ENCODE data around the gene NMUR1. TPM values are rescaled to one million over a fixed set of nuclear protein-coding genes. Genes with fewer than 3 reads are reported as not detected.

Gene NMUR1
- total and polyA plus RNA-seq, 2 donors = 0.05 to 0.11 TPM

- no peaks in the 10 kb centered on the region for H3K27me3 ChIP-seq (ENCODE audit: control insufficient read depth in 2 of 2, insufficient read depth in 1 of 2, low read length in 1 of 2)
- H3K4me1 ChIP-seq (ENCODE audit: control insufficient read depth in 2 of 2, insufficient read depth in 2 of 2, low read length in 2 of 2) = peaks cover 22 to 40% of the 10 kb centered on the region in 2 donors
- peak overlapping the region; percentile 6 to 36 for H3K27ac ChIP-seq (ENCODE audit: low read depth in 1 of 2, low read length in 1 of 2)
- H3K4me3 ChIP-seq (ENCODE audit: low read length in 2 of 2) = no peak overlapping the region
- 23% methylated on average over 6 of the region's 6 CpGs for WGBS
- H3K9me3 ChIP-seq (ENCODE audit: control insufficient read depth in 2 of 2, insufficient read depth in 1 of 2, low read length in 1 of 2) = no peaks in the 10 kb centered on the region
- H3K36me3 ChIP-seq (ENCODE audit: control insufficient read depth in 2 of 2, insufficient read depth in 2 of 2, low read length in 1 of 2) = no peaks in the 10 kb centered on the region
- peak in 6 of 9 donors; percentile 24 to 84 (median 65) for DNase-seq (ENCODE audit: low read depth in 6 of 9, low spot score in 9 of 9)
Measured at GRCh38 chr2:231486851-231487596, 43.2 kb downstream of the NMUR1 start.

DNA sequence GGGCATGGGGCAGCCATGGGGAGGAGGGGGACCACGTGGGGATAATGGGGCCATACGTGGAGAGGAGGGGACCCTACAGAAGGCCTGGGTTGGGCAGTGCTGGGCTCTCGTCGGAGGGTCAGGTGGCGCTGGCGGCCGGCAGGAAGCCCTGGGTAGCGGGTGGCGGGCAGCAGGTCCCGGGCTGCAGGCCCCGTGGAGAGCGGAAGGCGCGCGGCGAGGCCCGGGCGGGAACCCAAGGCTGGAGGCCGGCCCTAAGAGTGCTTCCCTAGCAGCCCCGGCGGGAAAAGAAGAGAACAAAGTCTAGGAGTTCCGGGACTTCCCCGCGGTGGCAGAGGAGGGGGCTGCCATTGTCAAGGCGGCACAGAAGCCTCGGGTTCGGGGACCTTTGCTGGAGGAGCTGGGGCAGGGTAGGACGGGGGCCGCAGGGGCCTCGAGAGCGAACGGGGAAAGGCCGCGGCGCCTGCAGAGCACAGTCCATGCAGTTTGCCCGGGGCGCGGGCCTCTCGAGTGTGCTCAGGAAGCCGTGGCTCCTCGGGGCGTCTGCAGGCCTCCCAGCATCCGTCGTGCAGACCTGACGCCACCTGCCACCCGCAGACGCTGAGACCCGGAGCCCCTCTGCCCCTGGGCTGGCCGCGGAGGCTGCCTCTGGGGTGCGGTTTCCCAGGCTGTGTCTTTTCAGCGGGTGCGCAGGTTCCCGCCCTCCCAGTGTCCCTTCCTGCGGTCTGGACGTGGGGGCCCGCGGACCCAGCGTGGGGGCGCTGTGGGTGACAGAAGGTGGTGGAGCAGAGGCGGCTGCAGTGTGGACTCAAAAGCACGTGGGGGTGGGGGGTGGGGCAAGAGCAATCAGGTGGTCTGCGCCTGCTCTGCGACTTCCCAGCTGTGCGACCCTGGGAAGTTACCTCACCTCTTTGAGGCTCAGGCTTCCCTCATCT, 46.6 kb downstream of the NMUR1 start:
- peaks cover 22 to 44% of the 10 kb centered on the region in 2 donors for H3K4me1 ChIP-seq (ENCODE audit: control insufficient read depth in 2 of 2, insufficient read depth in 2 of 2, low read length in 2 of 2)
- no peaks in the 10 kb centered on the region for H3K9me3 ChIP-seq (ENCODE audit: control insufficient read depth in 2 of 2, insufficient read depth in 1 of 2, low read length in 1 of 2)
- peak overlapping the region; percentile 36 to 62 for H3K4me3 ChIP-seq (ENCODE audit: low read length in 2 of 2)
- DNase-seq (ENCODE audit: low read depth in 6 of 9, low spot score in 9 of 9) = peak in 6 of 9 donors; percentile 50 to 78 (median 54)
- H3K27me3 ChIP-seq (ENCODE audit: control insufficient read depth in 2 of 2, insufficient read depth in 1 of 2, low read length in 1 of 2) = no peaks in the 10 kb centered on the region
- WGBS = 43% methylated on average over 65 of the region's 65 CpGs
- peak overlapping the region; percentile 64 to 76 for H3K27ac ChIP-seq (ENCODE audit: low read depth in 1 of 2, low read length in 1 of 2)
- H3K36me3 ChIP-seq (ENCODE audit: control insufficient read depth in 2 of 2, insufficient read depth in 2 of 2, low read length in 1 of 2) = no peaks in the 10 kb centered on the region

DNA sequence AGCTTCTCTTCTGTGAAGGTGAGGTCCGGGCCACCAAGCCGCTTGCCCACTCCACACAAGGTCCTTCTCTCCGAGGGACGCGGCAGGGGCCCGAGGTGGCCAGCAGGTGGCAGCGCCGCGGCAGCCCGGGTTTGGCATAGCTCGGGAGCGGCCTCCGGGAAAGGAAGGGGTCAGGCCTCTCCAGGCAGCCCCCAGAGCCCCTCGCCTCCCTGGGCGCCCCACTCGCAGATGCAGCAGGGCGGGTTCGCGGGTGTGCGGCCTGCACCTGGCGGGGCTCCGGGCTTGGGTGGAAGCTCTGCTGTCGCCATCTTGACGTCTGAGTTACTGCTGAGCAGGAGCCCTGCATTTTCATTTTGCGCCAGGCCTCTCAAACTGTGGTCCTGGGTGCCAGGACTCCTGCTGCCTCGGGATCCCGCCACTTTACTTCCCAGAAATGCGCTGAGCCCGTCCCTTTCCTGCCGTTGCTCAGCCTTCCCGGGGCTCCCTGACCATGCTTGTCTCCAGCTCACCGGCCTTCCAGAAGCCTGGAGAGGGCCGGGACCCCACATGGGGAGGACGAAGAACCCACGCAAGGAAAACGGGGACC, 47.3 kb downstream of the NMUR1 start:
- peak in 6 of 9 donors; percentile 34 to 81 (median 64) for DNase-seq (ENCODE audit: low read depth in 6 of 9, low spot score in 9 of 9)
- Histone ChIP-seq H3K27me3 (ENCODE audit: control insufficient read depth in 2 of 2, insufficient read depth in 1 of 2, low read length in 1 of 2) (no peaks in the 10 kb centered on the region), H3K4me3 (ENCODE audit: low read length in 2 of 2) (peak overlapping the region; percentile 36 to 62), H3K27ac (ENCODE audit: low read depth in 1 of 2, low read length in 1 of 2) (peak overlapping the region; percentile 76 to 77), H3K36me3 (ENCODE audit: control insufficient read depth in 2 of 2, insufficient read depth in 2 of 2, low read length in 1 of 2) (no peaks in the 10 kb centered on the region), H3K9me3 (ENCODE audit: control insufficient read depth in 2 of 2, insufficient read depth in 1 of 2, low read length in 1 of 2) (no peaks in the 10 kb centered on the region), H3K4me1 (ENCODE audit: control insufficient read depth in 2 of 2, insufficient read depth in 2 of 2, low read length in 2 of 2) (peaks cover 22 to 44% of the 10 kb centered on the region in 2 donors)
- WGBS = 22% methylated on average over 36 of the region's 36 CpGs

GRCh38 chr2:231480781-231481180, 49.5 kb downstream of the NMUR1 start:
- DNase-seq (ENCODE audit: low read depth in 6 of 9, low spot score in 9 of 9) = no peak
- no peak overlapping the region for H3K4me3 ChIP-seq (ENCODE audit: low read length in 2 of 2)
- WGBS = 97% methylated on average over 3 of the region's 3 CpGs
- peaks cover 8 to 29% of the 10 kb centered on the region in 2 donors for H3K4me1 ChIP-seq (ENCODE audit: control insufficient read depth in 2 of 2, insufficient read depth in 2 of 2, low read length in 2 of 2)
- no peaks in the 10 kb centered on the region for H3K36me3 ChIP-seq (ENCODE audit: control insufficient read depth in 2 of 2, insufficient read depth in 2 of 2, low read length in 1 of 2)
- no peaks in the 10 kb centered on the region for H3K27me3 ChIP-seq (ENCODE audit: control insufficient read depth in 2 of 2, insufficient read depth in 1 of 2, low read length in 1 of 2)
- no peaks in the 10 kb centered on the region for H3K9me3 ChIP-seq (ENCODE audit: control insufficient read depth in 2 of 2, insufficient read depth in 1 of 2, low read length in 1 of 2)
- no peak overlapping the region for H3K27ac ChIP-seq (ENCODE audit: low read depth in 1 of 2, low read length in 1 of 2)

DNA sequence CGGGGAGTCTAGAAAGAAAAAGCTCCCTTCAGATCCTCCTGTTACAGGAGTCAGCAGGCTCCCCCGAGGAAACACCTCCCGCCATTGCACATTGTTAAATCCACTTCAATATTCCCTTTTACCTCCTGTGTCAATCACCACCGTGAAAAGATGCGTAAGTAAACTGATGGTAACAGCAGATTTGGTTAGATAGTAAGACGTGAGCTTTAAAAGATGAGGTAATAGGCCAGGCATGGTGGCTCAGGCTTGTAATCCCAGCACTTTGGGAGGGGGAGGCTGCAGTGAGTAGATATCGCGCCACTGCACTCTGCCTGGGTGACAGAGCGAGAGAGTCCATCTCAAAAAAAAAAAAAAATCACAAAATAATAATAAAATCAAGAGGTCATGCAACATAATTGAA, 50.8 kb downstream of the NMUR1 start:
- WGBS = 95% methylated on average over 9 of the region's 9 CpGs
- H3K9me3 ChIP-seq (ENCODE audit: control insufficient read depth in 2 of 2, insufficient read depth in 1 of 2, low read length in 1 of 2) = no peaks in the 10 kb centered on the region
- H3K27me3 ChIP-seq (ENCODE audit: control insufficient read depth in 2 of 2, insufficient read depth in 1 of 2, low read length in 1 of 2) = no peaks in the 10 kb centered on the region
- peaks cover 5 to 27% of the 10 kb centered on the region in 2 donors for H3K4me1 ChIP-seq (ENCODE audit: control insufficient read depth in 2 of 2, insufficient read depth in 2 of 2, low read length in 2 of 2)
- no peak for DNase-seq (ENCODE audit: low read depth in 6 of 9, low spot score in 9 of 9)
- no peaks in the 10 kb centered on the region for H3K36me3 ChIP-seq (ENCODE audit: control insufficient read depth in 2 of 2, insufficient read depth in 2 of 2, low read length in 1 of 2)
- no peak overlapping the region for H3K4me3 ChIP-seq (ENCODE audit: low read length in 2 of 2)
- H3K27ac ChIP-seq (ENCODE audit: low read depth in 1 of 2, low read length in 1 of 2) = no peak overlapping the region

GRCh38 chr2:231476920-231477319, 53.3 kb downstream of the NMUR1 start:
- peaks cover 0 to 2% of the 10 kb centered on the region in 2 donors for H3K4me1 ChIP-seq (ENCODE audit: control insufficient read depth in 2 of 2, insufficient read depth in 2 of 2, low read length in 2 of 2)
- no peaks in the 10 kb centered on the region for H3K36me3 ChIP-seq (ENCODE audit: control insufficient read depth in 2 of 2, insufficient read depth in 2 of 2, low read length in 1 of 2)
- H3K9me3 ChIP-seq (ENCODE audit: control insufficient read depth in 2 of 2, insufficient read depth in 1 of 2, low read length in 1 of 2) = no peaks in the 10 kb centered on the region
- 94% methylated on average over 3 of the region's 3 CpGs for WGBS
- no peak overlapping the region for H3K4me3 ChIP-seq (ENCODE audit: low read length in 2 of 2)
- no peaks in the 10 kb centered on the region for H3K27me3 ChIP-seq (ENCODE audit: control insufficient read depth in 2 of 2, insufficient read depth in 1 of 2, low read length in 1 of 2)
- DNase-seq (ENCODE audit: low read depth in 6 of 9, low spot score in 9 of 9) = no peak
- H3K27ac ChIP-seq (ENCODE audit: low read depth in 1 of 2, low read length in 1 of 2) = no peak overlapping the region

- Histone ChIP-seq H3K4me3 (ENCODE audit: low read length in 2 of 2) (no peak overlapping the region), H3K36me3 (ENCODE audit: control insufficient read depth in 2 of 2, insufficient read depth in 2 of 2, low read length in 1 of 2) (no peaks in the 10 kb centered on the region), H3K27ac (ENCODE audit: low read depth in 1 of 2, low read length in 1 of 2) (no peak overlapping the region), H3K4me1 (ENCODE audit: control insufficient read depth in 2 of 2, insufficient read depth in 2 of 2, low read length in 2 of 2) (no peaks in the 10 kb centered on the region), H3K9me3 (ENCODE audit: control insufficient read depth in 2 of 2, insufficient read depth in 1 of 2, low read length in 1 of 2) (no peaks in the 10 kb centered on the region), H3K27me3 (ENCODE audit: control insufficient read depth in 2 of 2, insufficient read depth in 1 of 2, low read length in 1 of 2) (no peaks in the 10 kb centered on the region)
- DNase-seq (ENCODE audit: low read depth in 6 of 9, low spot score in 9 of 9) = no peak
- WGBS = 55% methylated on average over 3 of the region's 3 CpGs
Measured at GRCh38 chr2:231475965-231476364, 54.3 kb downstream of the NMUR1 start.

Data from thymus (tissue), 11 donors.